Amniotic stem cell (primary cell): ENCODE data around the gene DUSP23.

Source experiments
- DNase-seq: peaks from one replicate; lab custom pipeline; 2025; lab: John Stamatoyannopoulos, UW

Gene DUSP23

DNA sequence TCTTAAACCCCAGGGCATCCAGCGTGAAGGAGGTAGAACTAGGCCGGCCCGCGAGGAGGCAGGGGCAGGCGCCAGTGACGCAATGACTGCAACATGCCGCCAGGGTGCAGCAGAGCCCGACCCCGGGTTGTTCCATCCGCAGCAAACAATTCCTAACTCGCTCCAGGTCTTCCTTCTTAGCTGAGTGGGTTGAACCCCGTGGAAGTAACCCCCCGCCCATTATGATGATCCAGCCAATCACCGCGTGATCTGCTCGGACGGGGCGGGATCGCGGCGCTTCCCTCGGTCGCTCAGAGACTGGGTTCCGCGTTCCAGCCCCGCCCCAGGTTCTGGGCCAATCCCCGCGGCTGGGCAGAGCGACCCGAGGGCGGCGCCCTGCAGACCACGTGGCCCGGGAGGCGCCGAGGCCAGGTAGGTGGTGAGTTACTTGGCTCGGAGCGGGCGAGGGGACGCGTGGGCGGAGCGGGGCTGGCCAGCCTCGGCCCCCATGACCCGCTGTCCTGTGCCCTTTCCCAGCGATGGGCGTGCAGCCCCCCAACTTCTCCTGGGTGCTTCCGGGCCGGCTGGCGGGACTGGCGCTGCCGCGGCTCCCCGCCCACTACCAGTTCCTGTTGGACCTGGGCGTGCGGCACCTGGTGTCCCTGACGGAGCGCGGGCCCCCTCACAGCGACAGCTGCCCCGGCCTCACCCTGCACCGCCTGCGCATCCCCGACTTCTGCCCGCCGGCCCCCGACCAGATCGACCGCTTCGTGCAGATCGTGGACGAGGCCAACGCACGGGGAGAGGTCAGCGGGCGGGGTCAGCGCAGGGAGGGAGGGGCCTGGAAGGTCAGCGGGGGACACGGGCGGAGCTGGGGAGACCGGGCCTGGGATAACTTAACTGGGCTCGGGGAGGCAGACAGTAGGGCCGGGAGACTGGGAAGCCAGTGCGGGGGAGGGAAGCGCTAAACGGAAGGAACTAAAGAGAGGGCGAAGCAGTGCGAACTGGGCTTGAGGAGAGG, at the start of gene DUSP23:
DUSP23 (plus strand) TSS at position 380 of the 1,000 bp plus-strand sequence; CDS start at position 519, 139 bp downstream.
- DNase-seq: peak; percentile 97

DNA sequence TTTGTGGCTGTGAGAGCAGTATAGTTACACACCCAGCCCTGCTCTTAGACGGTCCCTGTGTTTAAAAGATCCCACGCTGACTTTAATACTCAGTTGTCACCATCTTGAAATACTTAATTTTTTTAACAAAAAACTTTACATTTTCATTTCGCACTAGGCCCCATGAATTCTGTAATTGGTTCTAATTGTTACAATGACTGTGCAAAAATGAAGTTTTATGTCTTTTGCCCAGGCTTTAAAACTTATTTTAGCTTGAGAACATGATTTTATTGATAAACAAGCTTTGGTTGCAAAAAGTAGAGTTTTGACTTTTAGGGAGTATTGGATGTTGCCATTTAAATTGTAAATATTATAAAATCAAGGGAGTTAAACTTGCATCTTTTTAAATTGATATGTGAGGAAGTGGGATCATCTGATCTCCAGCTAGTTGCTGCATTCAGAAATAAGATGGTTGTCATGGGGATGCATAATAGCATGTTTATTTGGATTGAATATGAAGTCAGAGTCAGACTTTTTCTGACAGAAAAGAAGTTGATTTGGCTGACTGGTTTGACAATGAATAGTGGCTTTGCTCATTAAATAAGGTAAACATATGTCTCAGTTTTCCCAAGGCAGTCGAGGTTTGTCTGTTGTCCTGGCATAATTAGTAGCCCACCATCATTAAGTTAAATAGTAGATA, 43.4 kb upstream of the DUSP23 start:
- no peak for DNase-seq

DNA sequence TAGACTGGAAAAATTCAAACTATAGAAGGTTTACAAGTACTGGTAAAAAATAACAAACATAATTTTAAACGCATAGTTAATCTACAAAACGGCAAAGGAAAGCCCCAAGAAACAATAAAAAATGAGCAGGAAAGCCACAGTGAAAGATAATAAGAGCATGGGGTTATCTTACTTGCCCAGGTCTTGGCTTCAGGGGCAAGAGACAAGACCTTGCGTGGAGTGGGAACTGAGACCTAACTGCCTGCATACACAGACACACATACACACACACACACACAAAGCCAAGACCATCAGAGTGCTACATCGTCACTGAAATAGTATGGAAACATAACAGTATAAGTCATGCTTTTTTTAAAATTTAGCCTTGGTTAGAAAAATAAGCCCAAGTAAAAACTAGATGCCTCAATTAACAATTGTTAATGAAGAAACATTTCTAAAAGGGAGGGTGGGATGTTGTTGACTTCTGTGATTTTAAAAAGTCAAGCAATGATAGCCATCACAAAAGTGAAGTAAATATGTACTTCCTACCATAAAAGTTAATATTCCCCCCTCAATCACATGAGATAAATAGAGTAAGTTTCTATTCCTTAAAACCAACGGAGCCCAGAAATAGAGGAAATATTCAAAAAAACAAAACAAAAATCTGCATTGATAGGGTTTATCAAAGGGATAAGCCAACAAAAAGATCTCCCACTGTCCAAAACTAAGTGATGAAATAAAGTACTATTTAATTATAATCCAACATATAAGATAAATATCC, 36.9 kb upstream of the DUSP23 start:
- DNase-seq: no peak

DNA sequence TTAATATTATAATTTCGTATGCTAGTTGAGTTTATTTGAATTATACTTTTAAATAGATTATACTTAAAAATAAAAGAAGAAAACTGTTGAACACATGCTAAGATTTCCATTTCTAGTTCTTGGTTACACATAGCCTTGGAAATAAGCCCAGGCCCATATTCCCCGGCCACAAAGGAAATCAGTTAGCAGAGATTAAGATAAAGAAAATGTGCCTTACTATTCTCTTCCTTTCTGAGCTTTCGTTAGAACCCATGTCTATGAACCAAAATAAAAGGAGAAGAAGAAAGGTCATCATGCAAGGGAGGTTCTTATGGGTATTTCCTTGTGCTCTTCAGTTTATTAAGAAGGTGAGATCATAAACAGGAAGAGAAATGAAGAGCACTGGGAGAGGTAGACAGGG, 34.1 kb upstream of the DUSP23 start:
- no peak for DNase-seq

DNA sequence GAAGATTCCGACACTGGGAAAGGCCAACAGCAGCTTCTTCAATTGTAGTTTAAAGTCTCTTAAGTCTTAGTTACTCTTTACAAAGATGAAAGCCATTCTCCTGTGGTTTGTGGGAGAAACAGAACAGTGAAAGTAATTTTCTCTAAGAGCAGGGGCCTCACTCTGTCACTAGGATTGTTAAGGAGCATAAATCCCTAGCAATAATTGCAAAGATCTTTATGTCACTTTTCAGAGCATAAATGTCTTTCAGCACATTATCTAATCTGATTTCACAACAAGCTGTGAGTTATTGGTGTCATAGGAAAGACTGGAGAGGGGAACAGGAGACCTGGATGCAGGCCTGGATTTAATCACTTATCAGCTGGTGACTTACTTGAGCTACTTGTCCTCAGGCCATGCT, 32.4 kb upstream of the DUSP23 start:
- DNase-seq: no peak

DNA sequence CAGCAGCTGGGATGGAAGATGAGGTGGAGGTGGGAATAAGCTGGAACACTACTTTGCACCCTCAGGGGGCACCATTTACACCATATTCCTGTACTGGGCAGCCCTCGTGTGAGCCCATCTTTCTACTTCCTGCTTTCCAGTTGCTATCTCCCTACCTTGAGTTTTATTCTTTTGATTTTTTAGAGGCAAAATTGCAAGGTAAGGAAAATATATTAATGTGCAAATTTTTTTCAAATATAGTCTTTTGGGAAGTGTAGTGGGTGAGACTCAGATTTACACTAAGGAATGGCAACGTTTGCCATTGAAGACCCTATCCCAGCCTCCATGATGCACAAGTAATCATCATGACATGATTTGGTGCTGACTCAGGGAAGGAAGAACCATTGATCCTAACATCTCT, 31.1 kb upstream of the DUSP23 start:
- no peak for DNase-seq

DNA sequence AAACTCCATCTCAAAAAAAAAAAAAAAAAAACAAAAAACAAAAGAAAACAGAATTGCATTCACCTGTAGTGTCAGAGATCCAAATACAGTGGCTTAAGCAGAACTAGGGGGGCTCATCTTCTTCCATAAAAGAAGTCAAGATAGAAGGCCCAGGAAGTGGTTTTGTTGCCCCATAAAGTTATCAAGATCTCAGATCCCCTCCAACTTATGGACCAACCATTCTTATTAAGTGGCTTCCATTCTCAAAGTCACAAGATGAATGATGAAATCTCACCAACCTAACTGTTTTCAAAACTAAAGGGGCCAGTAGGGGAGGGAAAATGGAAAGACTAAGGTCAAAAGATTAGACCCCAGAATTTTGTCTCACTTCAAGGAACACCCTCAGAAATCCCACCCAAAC, 30.1 kb upstream of the DUSP23 start:
- no peak for DNase-seq

DNA sequence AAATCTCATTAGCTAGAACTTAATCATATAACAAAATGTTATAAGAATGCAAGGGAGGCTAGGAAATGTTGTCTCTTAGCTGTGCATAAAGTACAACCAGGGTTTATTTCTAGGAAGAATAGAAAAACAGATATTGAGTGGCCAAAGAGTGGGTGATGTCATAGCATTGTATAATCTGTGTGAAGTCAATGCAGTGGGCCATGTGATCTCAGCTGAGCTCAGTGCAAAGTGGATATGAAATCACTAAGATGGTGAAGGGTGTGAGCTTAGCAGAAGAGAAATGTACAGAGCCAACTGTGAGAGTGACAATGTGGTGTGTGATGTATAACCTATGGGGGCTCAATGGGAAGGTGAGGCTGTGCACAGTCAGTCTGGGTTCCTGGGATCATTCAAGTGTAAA, 29.7 kb upstream of the DUSP23 start:
- no peak for DNase-seq

DNA sequence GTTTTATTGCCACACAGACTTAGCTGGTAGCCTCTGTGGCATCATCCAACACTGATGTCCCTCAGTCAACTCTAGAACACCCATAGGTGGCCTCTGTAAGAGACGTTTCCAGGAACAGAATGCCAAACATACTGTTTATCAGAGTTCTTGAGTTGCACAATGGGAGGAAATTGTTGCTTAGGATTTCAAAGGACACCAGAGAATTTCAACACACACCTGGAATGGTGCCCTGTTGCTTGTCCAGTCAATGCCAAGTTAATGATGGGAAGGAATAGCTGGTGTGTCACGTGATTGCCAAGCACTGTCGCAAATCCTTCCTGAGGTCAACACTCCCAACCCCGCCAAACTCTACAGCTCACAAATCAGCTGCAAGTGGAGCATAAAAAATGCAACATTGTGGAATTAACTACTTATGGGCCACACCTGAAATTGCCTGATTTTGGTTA, 28.6 kb upstream of the DUSP23 start:
- no peak for DNase-seq

DNA sequence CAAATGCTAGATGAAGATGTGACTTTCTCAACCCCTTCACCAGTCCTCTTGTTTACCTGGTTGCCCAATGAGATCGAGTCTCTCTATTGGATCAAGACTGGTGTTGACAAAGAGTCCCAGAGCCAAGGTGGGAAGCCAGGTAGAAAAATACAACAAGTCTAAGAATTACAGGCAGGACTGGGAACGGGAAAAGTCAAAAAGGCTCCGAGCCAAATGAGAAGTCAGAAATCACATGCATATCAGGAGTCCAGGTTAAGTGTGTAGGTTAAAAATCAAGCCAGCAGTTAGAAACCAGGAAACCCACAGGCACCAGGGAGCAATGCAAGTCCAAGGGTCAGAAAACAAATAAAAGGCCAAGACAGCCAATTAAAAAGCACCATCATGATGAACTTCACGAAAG, 27.4 kb upstream of the DUSP23 start:
- no peak for DNase-seq

DNA sequence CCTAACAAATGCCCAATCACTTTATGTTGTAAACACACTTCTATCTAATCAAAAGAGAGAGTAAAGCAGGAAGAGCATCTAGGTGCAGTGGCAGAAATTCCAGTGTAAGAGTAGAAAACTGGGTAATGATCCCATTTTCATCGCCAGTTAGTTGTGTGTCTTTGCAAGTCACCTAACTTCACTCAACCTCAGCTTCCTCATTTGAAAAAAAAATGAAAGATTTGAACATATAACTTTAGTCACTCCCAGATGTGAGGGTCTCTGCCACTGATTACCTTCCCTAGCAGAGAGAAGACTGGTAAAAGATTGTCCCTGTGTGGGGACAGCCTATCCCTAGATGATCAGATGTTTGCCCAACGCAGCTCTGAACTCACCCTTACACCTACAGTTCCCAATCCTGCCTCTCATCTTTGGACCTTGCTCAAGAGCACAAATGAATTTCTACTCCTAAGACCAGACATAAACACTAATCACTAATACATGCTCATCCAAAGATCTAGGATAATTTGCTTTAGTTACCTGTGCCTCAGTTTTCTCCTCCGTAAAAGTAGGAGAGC, 25.2 kb upstream of the DUSP23 start:
- no peak for DNase-seq

DNA sequence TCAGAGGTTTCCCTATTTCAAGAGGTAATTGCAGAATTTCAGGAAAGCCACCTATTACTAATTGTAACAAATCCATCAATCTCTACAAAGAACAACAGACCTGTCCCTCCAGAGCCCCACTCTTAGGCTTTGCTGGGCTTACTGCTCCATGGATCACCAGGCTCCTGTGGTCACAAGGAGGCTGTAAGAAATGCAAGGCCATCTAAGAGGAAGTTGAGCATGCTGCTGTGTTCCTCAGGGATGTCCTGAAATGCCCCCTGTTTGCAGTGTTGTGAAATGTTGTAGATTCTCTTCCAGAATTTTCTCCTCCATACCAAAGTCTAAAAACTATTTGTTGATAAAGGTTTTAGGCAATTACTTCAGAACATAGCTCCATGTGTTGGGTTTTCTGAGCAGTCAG, 24.4 kb upstream of the DUSP23 start:
- DNase-seq: no peak

DNA sequence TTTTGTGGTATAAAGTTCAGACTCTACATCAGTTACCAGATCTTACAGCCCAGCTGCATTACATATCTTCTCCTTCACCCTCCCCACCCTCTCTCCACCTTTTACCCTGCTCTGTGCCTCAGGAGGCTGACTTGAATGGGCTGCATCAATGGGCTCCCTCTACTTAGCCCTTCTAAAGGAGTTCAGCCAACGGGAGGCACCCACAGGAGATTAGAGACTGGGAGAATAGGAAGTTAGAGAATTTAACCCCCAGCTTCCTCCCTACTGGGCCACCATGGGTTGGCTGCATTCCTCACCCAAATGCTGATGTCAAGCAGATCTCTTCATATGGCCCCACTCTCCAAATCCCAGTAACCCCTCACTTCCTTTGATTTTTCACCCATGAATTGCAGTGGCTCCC, 17.1 kb upstream of the DUSP23 start:
- no peak for DNase-seq

DNA sequence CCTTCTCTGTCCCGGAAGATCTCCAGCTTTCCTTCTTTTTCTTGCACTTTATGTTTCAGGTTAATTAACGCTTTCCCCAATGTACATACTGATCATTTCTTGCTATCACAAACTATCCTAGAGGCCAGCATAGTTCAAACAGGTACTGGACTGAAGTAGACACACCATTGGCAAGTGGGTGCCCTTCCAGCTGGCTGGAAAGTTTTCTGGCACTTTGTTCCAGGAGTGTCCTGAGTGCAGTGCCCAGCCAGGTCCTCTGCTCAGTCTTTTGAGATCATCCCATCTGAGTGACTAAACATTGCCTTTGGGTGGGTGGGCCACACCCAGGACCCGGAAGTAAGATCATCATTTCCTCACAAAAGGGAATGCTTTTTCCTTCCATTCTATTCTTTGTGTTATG, 15.0 kb upstream of the DUSP23 start:
- DNase-seq: no peak

DNA sequence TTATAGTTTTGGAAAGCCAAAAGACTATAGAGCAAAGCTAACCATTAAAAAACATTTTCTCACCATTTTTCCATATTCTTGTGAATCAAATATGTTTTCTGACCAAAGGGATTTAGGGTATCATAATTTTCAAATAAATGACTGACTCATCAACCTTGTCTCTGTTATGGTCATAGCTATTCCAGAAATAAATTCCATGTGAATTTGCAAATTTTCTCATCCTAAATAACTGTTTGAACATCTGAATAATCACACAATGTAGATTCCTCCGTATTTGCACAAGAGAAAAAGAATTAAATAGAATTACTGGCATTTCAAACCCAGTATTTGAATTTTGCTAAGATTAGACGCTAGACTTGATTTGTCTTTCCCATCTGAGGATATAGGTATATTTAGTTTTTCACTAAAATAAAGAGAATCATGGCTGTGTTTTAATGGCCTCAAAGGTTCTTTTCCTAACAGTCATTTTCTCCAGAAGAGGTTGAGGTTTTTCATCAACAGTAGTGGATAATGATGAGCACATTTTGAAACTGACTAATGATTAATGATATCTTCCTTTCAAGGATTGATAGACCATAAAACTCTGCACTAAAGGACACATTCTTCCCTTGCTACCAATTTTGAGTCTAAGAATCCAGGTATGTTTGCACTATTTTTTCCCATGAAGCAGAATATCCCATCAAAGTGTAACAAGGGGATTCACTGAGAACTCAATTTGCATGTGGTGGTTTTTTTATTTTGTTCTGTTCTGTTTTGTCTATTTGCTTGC, 9.5 kb upstream of the DUSP23 start:
- DNase-seq: no peak

DNA sequence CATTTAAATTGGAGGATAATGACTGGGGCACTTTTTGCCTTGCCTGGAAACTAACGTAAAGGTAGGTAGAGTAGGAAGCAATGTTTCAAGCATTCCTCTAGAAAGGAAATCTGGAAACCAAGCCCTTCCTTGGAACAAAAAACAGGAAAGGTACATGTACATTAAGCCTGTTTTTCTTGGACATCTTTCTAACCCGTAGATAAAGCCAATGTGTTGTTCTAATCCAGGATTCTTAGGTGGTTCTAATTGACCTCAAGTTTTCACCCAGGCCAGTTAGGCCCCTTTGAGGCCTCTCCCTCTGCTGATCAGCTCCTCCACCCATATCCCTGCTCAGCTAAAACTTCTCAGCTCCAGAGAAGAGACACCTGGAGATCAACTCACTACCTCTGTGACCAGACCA, 6.3 kb upstream of the DUSP23 start:
- no peak for DNase-seq

DNA sequence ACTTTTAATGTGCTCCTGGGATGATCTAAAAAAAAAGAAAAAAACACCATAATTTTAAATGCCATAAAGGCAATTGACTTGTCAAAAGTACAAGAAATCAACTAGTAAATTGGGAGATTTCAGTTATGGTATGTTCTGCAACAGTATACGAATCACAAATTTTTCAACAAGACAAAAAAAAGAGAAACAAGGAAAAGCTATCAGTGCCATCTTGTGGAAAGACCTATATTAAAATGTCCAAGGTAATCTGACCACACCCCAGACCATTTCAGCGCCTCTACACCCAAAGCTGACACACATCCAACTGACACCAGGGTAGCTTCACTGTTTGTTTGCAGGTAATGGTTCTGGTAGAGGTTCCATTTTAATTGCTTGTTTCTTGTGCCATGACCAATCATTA, 5.0 kb upstream of the DUSP23 start:
- DNase-seq: no peak

DNA sequence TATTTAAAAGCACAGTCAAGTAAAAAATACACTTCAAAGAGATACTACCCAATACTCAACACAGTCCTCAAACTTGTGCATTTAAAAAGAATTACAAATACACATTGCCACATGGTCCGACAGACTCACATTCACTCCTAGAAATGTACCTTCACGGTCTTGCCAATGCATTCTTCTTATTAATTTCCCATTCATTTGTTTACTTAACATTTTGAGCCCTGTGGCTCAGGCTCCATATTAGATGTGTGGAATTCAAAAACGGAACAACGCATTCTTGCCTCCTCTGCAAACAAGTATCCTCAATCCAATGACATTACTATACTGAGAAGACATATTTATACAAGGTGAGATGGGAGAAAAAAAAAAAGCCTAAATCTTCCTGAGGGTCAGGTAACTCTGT, 2.5 kb upstream of the DUSP23 start:
- DNase-seq: no peak

DNA sequence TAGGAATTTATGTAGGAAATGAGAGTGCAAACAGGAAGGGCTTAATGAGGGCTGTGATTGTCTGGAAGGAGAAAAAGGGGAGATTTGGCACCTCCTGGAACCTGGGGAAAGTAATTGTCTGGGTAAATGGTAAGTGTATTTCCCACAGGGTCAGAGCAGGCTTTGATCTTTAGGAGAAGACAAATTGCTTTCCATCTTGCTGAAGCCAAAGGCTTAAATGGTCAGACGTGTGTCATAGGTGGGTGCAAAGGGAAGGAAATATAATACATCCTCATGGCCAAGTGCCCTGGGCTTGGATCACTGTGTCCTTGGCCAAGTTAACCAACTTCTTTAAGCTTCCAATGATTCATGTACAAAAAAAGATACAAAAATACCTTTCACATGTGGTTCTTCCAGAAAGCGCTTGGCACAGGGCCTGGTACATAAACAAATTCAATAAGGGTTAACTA, 1.3 kb upstream of the DUSP23 start:
- no peak for DNase-seq

DNA sequence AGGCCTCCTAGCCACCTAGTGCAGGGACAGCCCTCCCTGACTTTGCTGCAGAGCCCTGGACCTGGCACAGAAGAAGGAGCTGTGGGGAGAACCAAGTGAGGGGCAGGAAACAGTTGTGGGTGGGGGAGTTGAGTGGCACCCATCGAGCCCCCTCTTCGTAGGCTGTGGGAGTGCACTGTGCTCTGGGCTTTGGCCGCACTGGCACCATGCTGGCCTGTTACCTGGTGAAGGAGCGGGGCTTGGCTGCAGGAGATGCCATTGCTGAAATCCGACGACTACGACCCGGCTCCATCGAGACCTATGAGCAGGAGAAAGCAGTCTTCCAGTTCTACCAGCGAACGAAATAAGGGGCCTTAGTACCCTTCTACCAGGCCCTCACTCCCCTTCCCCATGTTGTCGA, 1.2 kb downstream of the DUSP23 start:
- no peak for DNase-seq

DNA sequence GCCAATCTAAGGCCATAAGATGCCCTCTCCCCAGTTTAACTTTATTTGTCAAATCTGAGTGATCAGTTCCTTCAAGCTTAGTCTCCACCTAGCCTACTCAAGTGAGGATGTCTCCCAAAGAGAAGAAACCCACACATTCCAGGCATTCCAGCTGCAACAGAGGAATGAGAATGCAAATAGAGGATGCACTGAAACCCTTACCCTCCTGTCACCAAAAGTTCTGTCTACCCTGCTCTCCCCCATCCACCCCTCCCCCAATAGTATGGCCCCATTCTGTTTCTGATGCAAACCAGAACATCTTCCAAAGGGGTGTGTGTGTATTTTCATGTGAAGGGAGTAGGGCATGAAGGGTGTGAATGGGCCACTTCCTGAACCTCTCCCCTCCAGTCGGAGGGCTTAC, 3.0 kb downstream of the DUSP23 start:
- no peak for DNase-seq
